Adrenal gland (tissue), 12 donors: Measurements from ENCODE around the gene PPL. TPM values are rescaled to one million over a fixed set of nuclear protein-coding genes. Genes with fewer than 3 reads are reported as not detected.

Experiments
- DNase-seq, 7 donors: peaks; one replicate each; pipeline ENCODE4 v3.0.0-alpha.2; 2019 to 2020
- H3K27ac ChIP-seq, 5 donors: fragments of 200-600 bp; sonication (generic) in 4 of 5; 1 replicate in 3 of 5; 2 replicates in 2 of 5; pipeline versions ENCODE4 v1.5.1 to v1.8.0; 2016 to 2020; ENCODE audit warnings: mild to moderate bottlenecking in 1 of 5
- H3K27me3 ChIP-seq: fragments of 200-600 bp; 2 replicates; pipeline ENCODE4 v1.8.0; 2021
- H3K36me3 ChIP-seq, 2 donors: fragments of 200-600 bp; replicated peaks in 1 of 2; 1 replicate in 1 of 2; 2 replicates in 1 of 2; pipeline versions ENCODE4 v1.5.1 to v1.8.0; 2018 to 2022
- H3K4me1 ChIP-seq, 2 donors: fragments of 200-600 bp; replicated peaks in 1 of 2; 1 replicate in 1 of 2; 2 replicates in 1 of 2; pipeline versions ENCODE4 v1.5.1 to v1.8.0; 2018 to 2021
- H3K4me3 ChIP-seq, 4 donors: fragments of 200-600 bp; sonication (generic) in 3 of 4; one replicate each; pipeline ENCODE4 v1.5.1; 2016 to 2018
- H3K9me3 ChIP-seq, 3 donors: fragments of 200-600 bp; sonication (generic) in 1 of 3; replicated peaks in 1 of 3; 1 replicate in 2 of 3; 2 replicates in 1 of 3; pipeline versions ENCODE4 v1.5.1 to v1.8.0; 2016 to 2021
- CTCF ChIP-seq, 6 experiments: fragments of 450-650 bp in 4 of 6; fragments of 200-600 bp in 2 of 6; sonication (generic) in 1 of 6; IDR thresholded peaks; 1 replicate in 5 of 6; 2 replicates in 1 of 6; pipeline versions ENCODE4 v1.5.1 to v1.8.0; 2016 to 2021; ENCODE audit warnings: antibody characterized with exemption in 6 of 6, mild to moderate bottlenecking in 2 of 6, moderate library complexity in 1 of 6
- POLR2A ChIP-seq, 2 donors: fragments of 450-650 bp; IDR thresholded peaks; one replicate each; pipeline ENCODE4 v1.6.1; 2017; ENCODE audit warnings: antibody characterized with exemption in 2 of 2, mild to moderate bottlenecking in 2 of 2, moderate library complexity in 1 of 2
- whole genome bisulfite sequencing, 4 donors: extraction: QIAGEN DNeasy Blood & Tissue Kit in 2 of 4; methylation state at CpG; one replicate each; pipeline versions ENCODE4 v1.1.5 to v1.1.7; 2013 to 2017; 5-methylcytosine and 5-hydroxymethylcytosine counted together
- intact Hi-C, 2 donors: fragments of 100-400 bp; cut with DNase I; formaldehyde crosslinking; loops; one replicate each; pipeline versions ENCODE4 v1.14.1 to v1.15.0; 2022 to 2023
- polyA plus RNA-seq, 3 donors: library from polyadenylated mRNA; stranded (reverse); fragments of 200-250 nt in 2 of 3; fragments of 350-450 nt in 1 of 3; fragmentation: Illumina TruSeq in 1 of 3; extraction: RNeasy Lipid Tissue Mini Kit (QIAGEN cat#74804) in 1 of 3; gene quantifications; one replicate each; pipeline ENCODE4 v1.2.3, GENCODE V29; 2013 to 2014
- total RNA-seq, 9 donors: library from RNA; depleted of rRNA in 4 of 9; stranded (reverse); fragments of >200 nt in 4 of 9; fragments of 120-200 nt in 1 of 9; fragmentation: NEBNext Ultra II Directional in 1 of 9; extraction: Animal tissue kit (Norgen Biotek cat#: 25700) in 1 of 9; gene quantifications; one replicate each; pipeline versions ENCODE4 v1.1.0 to v1.2.4, GENCODE V29; 2013 to 2023
- donor health status: healthy with polysubstance abuse.
- donor health status: Bipolar disorder and iron deficiency.
- donor health status: DM: yes; HTN: yes; CAD: no.
- donor health status: DM: no; HTN: no; CAD: no.
- donor health status: DM: no; HTN: no; CAD: no.
- donor health status: DM: yes; HTN: yes; CAD: no.

The PPL gene
- total and polyA plus RNA-seq, 12 donors = 0.38 to 20.9 (median 14.7) TPM

DNA sequence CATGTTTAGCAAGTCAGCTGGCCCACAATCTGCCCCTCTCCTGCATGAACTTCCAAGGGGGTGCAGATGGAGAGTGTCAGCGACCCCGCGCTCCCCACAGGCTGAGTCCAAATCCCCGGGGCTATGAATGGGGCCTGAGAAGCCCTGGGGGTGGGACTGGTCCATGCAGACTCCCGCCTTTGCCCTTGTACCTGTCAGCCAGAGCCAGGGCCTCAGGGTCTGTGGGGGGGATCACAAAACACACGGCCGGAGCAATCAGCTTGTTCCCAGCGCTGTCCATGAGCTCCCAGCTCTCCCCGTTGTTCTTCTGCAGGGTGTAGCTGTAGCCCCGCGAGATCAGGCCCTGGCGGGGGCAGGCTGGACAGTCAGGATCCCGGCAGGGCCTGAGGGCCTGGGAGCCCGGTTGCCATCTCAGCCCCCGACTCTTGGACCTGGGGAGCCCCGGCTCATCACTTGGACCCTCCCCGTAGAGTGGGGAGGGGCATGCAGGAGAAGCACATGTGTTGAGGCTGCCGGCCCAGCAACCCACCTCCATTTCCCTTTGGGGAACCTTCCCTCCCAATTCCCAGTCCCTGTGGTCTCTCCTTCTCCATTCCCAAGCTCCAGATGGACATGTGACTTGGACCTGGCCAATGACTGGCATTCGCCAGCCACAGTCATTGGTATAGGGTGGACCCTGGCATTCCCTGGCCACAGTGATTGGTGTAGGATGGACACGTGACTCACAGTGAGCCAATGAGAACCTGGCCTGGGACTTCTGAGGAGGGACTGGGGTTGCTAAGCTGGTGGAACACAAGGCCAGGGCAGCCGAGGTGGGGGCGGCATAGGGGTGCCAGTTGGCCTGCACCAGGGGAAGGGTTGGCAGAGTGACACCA is 42.4 kb downstream of the PPL start:
- DNase-seq = no peak
- Histone ChIP-seq H3K27ac (no peak overlapping the region), H3K9me3 (no peaks in the 10 kb centered on the region), H3K4me3 (no peak overlapping the region), H3K27me3 (no peaks in the 10 kb centered on the region), H3K4me1 (no peaks in the 10 kb centered on the region), H3K36me3 (no peaks in the 10 kb centered on the region)
- 86 to 91% (median 90%) methylated on average over 4 to 22 of the region's 22 CpGs for WGBS, 4 donors
- intact Hi-C loops = no loop called here
- TF ChIP-seq POLR2A (IDR thresholded peaks at IDR 0.05) (no peak), CTCF (IDR thresholded peaks at IDR 0.05) (no peak)

DNA sequence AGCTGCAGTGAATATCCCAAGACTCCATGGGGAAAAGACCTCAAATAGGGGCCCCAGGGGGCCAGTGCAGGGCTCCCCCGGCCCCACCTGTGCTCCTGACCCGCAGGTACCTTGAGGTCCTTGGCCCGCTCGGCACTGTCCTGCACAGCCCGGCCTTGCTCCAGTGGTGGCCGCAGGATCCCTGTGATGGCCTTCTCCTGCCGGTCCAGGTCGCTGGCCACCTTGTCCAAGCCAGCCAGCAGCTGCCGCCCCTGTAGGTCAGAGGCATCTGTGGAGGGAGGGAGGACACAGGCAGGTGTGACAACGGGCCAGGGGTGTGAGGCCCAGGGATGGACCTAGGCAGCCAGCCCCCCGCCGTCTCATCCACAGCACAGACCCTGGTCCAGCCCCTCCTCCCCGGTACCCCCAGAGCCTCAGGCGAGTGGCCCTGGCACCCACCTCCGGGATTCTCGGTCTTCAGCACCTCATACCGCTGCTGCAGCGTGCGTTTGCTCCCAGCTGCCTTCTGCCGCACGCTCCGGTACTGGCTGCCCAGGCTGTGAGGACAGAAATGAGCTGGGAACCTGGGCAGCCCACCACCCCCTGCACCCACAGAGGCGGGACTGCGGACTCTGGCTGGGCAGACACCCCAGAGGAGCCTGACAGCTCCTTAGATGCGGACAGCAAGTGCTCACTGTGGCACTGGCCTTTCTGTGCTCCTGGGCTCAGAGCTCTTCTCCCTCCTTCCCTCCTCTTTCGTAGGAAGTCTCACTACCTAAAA is 43.7 kb downstream of the PPL start:
- no peak for DNase-seq
- intact Hi-C loops = no loop called here
- H3K27me3 ChIP-seq = no peaks in the 10 kb centered on the region
- 81 to 89% (median 86%) methylated on average over 10 to 26 of the region's 26 CpGs for WGBS, 4 donors
- no peak overlapping the region for H3K27ac ChIP-seq
- H3K9me3 ChIP-seq = no peaks in the 10 kb centered on the region
- H3K4me1 ChIP-seq = no peaks in the 10 kb centered on the region
- no peak overlapping the region for H3K4me3 ChIP-seq
- no peaks in the 10 kb centered on the region for H3K36me3 ChIP-seq
- TF ChIP-seq CTCF (IDR thresholded peaks at IDR 0.05) = no peak

GRCh38 chr16:4892361-4893102 is 44.4 kb downstream of the PPL start:
- Histone ChIP-seq H3K4me1 (no peaks in the 10 kb centered on the region), H3K27ac (no peak overlapping the region), H3K27me3 (no peaks in the 10 kb centered on the region), H3K4me3 (no peak overlapping the region), H3K9me3 (no peaks in the 10 kb centered on the region), H3K36me3 (peaks cover 0 to 3% of the 10 kb centered on the region in 2 donors)
- WGBS, 4 donors = 43 to 55% (median 50%) methylated on average over 11 to 23 of the region's 23 CpGs
- intact Hi-C loops = no loop called here
- no peak for DNase-seq
- TF ChIP-seq CTCF (IDR thresholded peaks at IDR 0.05) = no peak

DNA sequence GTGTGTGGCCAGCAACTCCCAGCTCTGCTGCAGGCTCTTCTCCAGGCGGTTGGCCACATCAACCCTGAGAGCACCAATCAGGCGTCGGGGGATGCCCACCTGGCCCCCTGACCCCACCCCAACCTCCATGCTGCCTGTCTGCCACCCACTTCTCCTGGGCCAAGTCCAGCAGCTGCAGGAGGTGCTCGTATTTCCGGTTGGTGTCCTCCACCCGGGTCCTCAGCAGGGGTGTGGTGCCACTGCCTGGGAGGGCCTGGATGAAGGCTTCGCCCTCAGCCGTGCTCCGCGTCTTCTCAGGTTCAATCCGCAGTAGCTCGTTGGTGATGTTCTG is 45.1 kb downstream of the PPL start:
- no peaks in the 10 kb centered on the region for H3K27me3 ChIP-seq
- H3K27ac ChIP-seq = no peak overlapping the region
- 69 to 90% (median 78%) methylated on average over 3 to 12 of the region's 12 CpGs for WGBS, 4 donors
- TF ChIP-seq CTCF (IDR thresholded peaks at IDR 0.05) (no peak), POLR2A (IDR thresholded peaks at IDR 0.05) (no peak)
- DNase-seq = no peak
- no peak overlapping the region for H3K4me3 ChIP-seq
- H3K9me3 ChIP-seq = no peaks in the 10 kb centered on the region
- no peaks in the 10 kb centered on the region for H3K4me1 ChIP-seq
- intact Hi-C loops = no loop called here
- H3K36me3 ChIP-seq = peaks cover 0 to 10% of the 10 kb centered on the region in 2 donors
